UCSD-AML1 (cell line): Measurements from ENCODE around the gene METTL26.
"Not testable (repeated sequence)": the region's sequence is repeated elsewhere in the genome, so short reads cannot be mapped to it uniquely, and the experiment has no call there.

Experiments used
- DNase-seq: peaks from one replicate; lab custom pipeline; 2025; ENCODE audit not compliant: unreplicated experiment; lab: John Stamatoyannopoulos, UW

METTL26 gene

GRCh38 chr16:598823-599739 is 37.0 kb downstream of the METTL26 start:
- no peak for DNase-seq

GRCh38 chr16:597655-598054 is 38.5 kb downstream of the METTL26 start:
- DNase-seq = not testable (repeated sequence)

GRCh38 chr16:596736-597060 is 39.4 kb downstream of the METTL26 start:
- DNase-seq = no peak

- DNase-seq = no peak
Observed at GRCh38 chr16:595942-596735, 40.0 kb downstream of the METTL26 start.

- DNase-seq = no peak
Observed at GRCh38 chr16:595094-595528, 41.0 kb downstream of the METTL26 start.

- DNase-seq = no peak
Observed at GRCh38 chr16:593807-594206, 42.3 kb downstream of the METTL26 start.

- DNase-seq = no peak
Observed at GRCh38 chr16:593406-593805, 42.7 kb downstream of the METTL26 start.

GRCh38 chr16:592518-593306 is 43.4 kb downstream of the METTL26 start:
- DNase-seq = peak; percentile 45

- no peak for DNase-seq
Observed at GRCh38 chr16:591892-592517, 44.1 kb downstream of the METTL26 start.

- DNase-seq = no peak
Observed at GRCh38 chr16:591231-591630, 44.9 kb downstream of the METTL26 start.

- DNase-seq = no peak
Observed at GRCh38 chr16:590815-591200, 45.3 kb downstream of the METTL26 start.

GRCh38 chr16:590188-590814 is 45.8 kb downstream of the METTL26 start:
- DNase-seq = peak; percentile 61

- DNase-seq = peak; percentile 97
Observed at GRCh38 chr16:589658-590187, 46.4 kb downstream of the METTL26 start, which contains the start of gene RAB40C. Gene RAB40C (plus strand): TSS chr16:590066. CDS start chr16:590292, 226 bp downstream.

GRCh38 chr16:588889-589657 is 47.0 kb downstream of the METTL26 start:
- DNase-seq = peak; percentile 97

GRCh38 chr16:588639-588888 is 47.5 kb downstream of the METTL26 start:
- DNase-seq = peak; percentile 56

- no peak for DNase-seq
Observed at GRCh38 chr16:586645-587590, 49.2 kb downstream of the METTL26 start.

GRCh38 chr16:586047-586644 is 50.0 kb downstream of the METTL26 start:
- no peak for DNase-seq

- no peak for DNase-seq
Observed at GRCh38 chr16:585351-585750, 50.8 kb downstream of the METTL26 start.
